Measurements from ENCODE around the gene CTF1.

DNA sequence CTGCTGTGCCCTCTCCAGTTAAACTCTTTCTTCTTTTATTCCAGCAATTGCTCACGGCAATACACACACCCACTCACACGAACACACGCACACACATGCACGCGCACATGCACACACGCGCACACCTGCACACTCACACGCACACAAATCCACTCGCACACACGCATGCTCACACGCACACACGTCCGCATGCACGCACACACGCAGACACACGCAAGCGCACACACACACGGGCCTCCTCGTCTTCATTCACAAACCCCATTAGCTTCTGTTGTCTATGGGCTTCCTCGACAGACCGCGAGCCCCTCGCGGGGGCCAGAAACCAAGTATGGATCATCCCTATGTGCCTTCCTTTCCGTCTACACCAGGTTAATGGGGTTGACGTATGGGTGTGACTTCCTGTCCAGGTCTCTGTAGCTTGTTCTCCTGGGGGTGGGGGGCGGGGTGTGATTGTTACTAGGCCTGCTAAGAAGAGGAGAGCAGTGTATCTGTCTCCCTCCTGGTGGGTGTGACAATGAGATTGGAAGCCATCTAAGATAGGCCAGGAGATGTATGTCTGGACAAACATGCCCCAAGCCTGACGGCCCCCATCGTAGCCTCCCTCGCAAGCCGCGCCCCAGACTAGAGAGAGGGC is 670 bp upstream of the CTF1 start:
- TF ChIP-seq, protein P1, sequence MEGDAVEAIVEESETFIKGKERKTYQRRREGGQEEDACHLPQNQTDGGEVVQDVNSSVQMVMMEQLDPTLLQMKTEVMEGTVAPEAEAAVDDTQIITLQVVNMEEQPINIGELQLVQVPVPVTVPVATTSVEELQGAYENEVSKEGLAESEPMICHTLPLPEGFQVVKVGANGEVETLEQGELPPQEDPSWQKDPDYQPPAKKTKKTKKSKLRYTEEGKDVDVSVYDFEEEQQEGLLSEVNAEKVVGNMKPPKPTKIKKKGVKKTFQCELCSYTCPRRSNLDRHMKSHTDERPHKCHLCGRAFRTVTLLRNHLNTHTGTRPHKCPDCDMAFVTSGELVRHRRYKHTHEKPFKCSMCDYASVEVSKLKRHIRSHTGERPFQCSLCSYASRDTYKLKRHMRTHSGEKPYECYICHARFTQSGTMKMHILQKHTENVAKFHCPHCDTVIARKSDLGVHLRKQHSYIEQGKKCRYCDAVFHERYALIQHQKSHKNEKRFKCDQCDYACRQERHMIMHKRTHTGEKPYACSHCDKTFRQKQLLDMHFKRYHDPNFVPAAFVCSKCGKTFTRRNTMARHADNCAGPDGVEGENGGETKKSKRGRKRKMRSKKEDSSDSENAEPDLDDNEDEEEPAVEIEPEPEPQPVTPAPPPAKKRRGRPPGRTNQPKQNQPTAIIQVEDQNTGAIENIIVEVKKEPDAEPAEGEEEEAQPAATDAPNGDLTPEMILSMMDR (IDR thresholded peaks at IDR 0.05): no peak
- no peak for TF ChIP-seq POLR2A (IDR thresholded peaks at IDR 0.05)

Data from adrenal gland (tissue), 5 donors.